Immature natural killer cell (primary cell): Measurements from ENCODE around the gene RFTN2. TPM values are rescaled to one million over a fixed set of nuclear protein-coding genes. Genes with fewer than 3 reads are reported as not detected.
A peak's percentile ranks its signal among the peaks of the same experiment; 100 is the strongest.
"Not testable (repeated sequence)": the region's sequence is repeated elsewhere in the genome, so short reads cannot be mapped to it uniquely, and the experiment has no call there.

Source experiments
- DNase-seq, 3 donors: peaks; one replicate each; pipeline ENCODE4 v3.0.0; 2022; ENCODE audit warnings: mixed read lengths in 1 of 3
- H3K27ac Mint-ChIP-seq, 6 donors: one replicate each; pipeline ENCODE4 v1.8.0; 2020; ENCODE audit warnings: mixed read lengths in 6 of 6, mild to moderate bottlenecking in 5 of 6, inconsistent platforms in 4 of 6, moderate library complexity in 3 of 6
- H3K27me3 Mint-ChIP-seq, 3 donors: one replicate each; pipeline ENCODE4 v1.8.0; 2020 to 2021; ENCODE audit warnings: low read depth in 3 of 3, mild to moderate bottlenecking in 3 of 3, mixed read lengths in 3 of 3, moderate library complexity in 3 of 3, inconsistent platforms in 1 of 3
- H3K36me3 Mint-ChIP-seq, 3 donors: one replicate each; pipeline ENCODE4 v1.8.0; 2020; ENCODE audit warnings: mixed read lengths in 3 of 3, inconsistent platforms in 2 of 3, mild to moderate bottlenecking in 2 of 3
- H3K4me1 Mint-ChIP-seq, 2 donors: one replicate each; pipeline ENCODE4 v1.8.0; 2020; ENCODE audit warnings: inconsistent platforms in 2 of 2, mild to moderate bottlenecking in 2 of 2, mixed read lengths in 2 of 2, moderate library complexity in 1 of 2
- H3K4me3 Mint-ChIP-seq, 5 donors: one replicate each; pipeline ENCODE4 v1.8.0; 2020; ENCODE audit warnings: mild to moderate bottlenecking in 5 of 5, mixed read lengths in 5 of 5, inconsistent platforms in 3 of 5, moderate library complexity in 3 of 5
- H3K9me3 Mint-ChIP-seq, 6 donors: one replicate each; pipeline ENCODE4 v1.8.0; 2020; ENCODE audit warnings: mild to moderate bottlenecking in 6 of 6, mixed read lengths in 6 of 6, inconsistent platforms in 4 of 6, moderate library complexity in 3 of 6
- polyA plus RNA-seq, 3 donors: library from polyadenylated mRNA; unstranded; fragments of 300-500 nt; fragmentation: Illumina TruSeq; gene quantifications; one replicate each; pipeline ENCODE4 v1.2.3, GENCODE V29; 2021

RFTN2 gene
- polyA plus RNA-seq, 3 donors from 2014 or later = 0.06 TPM; not detected in 2

DNA sequence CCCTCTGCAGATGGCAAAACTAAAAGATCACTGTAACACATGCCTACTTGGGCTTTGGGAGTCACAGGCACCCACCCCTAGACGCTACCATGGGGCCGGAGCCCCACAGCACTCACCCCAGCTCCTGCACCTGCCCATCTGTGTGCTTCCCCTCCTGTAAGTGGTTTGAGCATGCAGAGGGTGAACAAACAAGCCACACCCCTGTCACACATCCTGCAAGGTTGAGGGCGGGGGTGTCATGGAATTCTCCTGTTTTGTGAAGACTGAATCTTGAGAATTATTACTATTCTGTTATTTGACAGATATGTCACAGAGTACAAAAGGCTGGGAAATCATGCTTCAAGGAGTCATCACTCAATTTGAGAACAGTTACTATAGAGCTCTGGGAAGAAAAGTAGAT is 60.9 kb downstream of the RFTN2 start:
- Mint-ChIP-seq H3K36me3 (no peaks in the 10 kb centered on the region), H3K27me3 (peaks cover 1 to 7% (median 2%) of the 10 kb centered on the region in 3 donors), H3K27ac (no peak overlapping the region), H3K4me1 (no peaks in the 10 kb centered on the region), H3K4me3 (no peak overlapping the region), H3K9me3 (no peaks in the 10 kb centered on the region)
- no peak for DNase-seq

- no peak overlapping the region for H3K4me3 Mint-ChIP-seq
- DNase-seq = no peak
- H3K27me3 Mint-ChIP-seq = peaks cover 1 to 7% (median 2%) of the 10 kb centered on the region in 3 donors
- H3K27ac Mint-ChIP-seq = no peak overlapping the region
- H3K4me1 Mint-ChIP-seq = no peaks in the 10 kb centered on the region
- no peaks in the 10 kb centered on the region for H3K36me3 Mint-ChIP-seq
- no peaks in the 10 kb centered on the region for H3K9me3 Mint-ChIP-seq
These were observed 61.8 kb downstream of the RFTN2 start for GRCh38 chr2:197613509-197613987.

GRCh38 chr2:197606180-197606579 is 69.2 kb downstream of the RFTN2 start:
- Mint-ChIP-seq H3K27me3 (peaks cover 0 to 5% (median 0%) of the 10 kb centered on the region in 3 donors), H3K4me1 (no peaks in the 10 kb centered on the region), H3K27ac (no peak overlapping the region), H3K4me3 (no peak overlapping the region), H3K36me3 (no peaks in the 10 kb centered on the region), H3K9me3 (peaks cover 0 to 4% (median 0%) of the 10 kb centered on the region in 6 donors)
- DNase-seq = no peak

- Mint-ChIP-seq H3K27ac (no peak overlapping the region), H3K4me3 (no peak overlapping the region), H3K9me3 (peaks cover 0 to 4% (median 0%) of the 10 kb centered on the region in 6 donors), H3K36me3 (no peaks in the 10 kb centered on the region), H3K27me3 (peaks cover 0 to 5% (median 0%) of the 10 kb centered on the region in 3 donors), H3K4me1 (no peaks in the 10 kb centered on the region)
- DNase-seq = no peak
These were observed 71.1 kb downstream of the RFTN2 start for GRCh38 chr2:197604117-197604860.

GRCh38 chr2:197601726-197602125 is 73.7 kb downstream of the RFTN2 start:
- H3K27me3 Mint-ChIP-seq = peaks cover 0 to 7% (median 4%) of the 10 kb centered on the region in 3 donors

DNA sequence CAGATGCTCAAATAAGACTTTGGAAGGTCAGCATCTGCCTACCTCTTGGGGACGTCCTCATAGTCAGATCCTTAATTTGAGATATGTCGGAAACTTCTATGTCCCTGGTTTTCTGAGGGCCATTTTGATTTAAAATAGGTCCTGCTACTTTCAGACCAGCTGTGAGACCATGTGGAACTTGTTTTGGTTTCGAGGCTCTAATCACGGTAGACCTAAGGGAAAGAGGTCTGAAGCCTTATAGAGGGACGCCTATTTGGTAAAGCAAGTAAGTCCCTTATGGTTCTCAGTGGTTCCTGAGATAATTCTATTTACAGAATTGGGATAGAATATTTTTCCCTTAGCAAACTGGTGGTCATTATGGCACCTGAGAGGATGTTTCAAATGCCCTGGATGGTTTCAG is 75.1 kb downstream of the RFTN2 start:
- H3K9me3 Mint-ChIP-seq = peaks cover 0 to 1% (median 0%) of the 10 kb centered on the region in 6 donors
- H3K4me1 Mint-ChIP-seq = no peaks in the 10 kb centered on the region
- DNase-seq = no peak
- H3K4me3 Mint-ChIP-seq = no peak overlapping the region
- no peaks in the 10 kb centered on the region for H3K36me3 Mint-ChIP-seq
- peaks cover 1 to 7% (median 4%) of the 10 kb centered on the region in 3 donors for H3K27me3 Mint-ChIP-seq
- H3K27ac Mint-ChIP-seq = no peak overlapping the region

More at GRCh38 chr2:197601726-197602125, 73.7 kb downstream of the RFTN2 start:
- Mint-ChIP-seq H3K4me3 (no peak overlapping the region), H3K9me3 (peaks cover 0 to 4% (median 0%) of the 10 kb centered on the region in 6 donors), H3K36me3 (no peaks in the 10 kb centered on the region), H3K4me1 (no peaks in the 10 kb centered on the region), H3K27ac (no peak overlapping the region)
- DNase-seq = no peak

DNA sequence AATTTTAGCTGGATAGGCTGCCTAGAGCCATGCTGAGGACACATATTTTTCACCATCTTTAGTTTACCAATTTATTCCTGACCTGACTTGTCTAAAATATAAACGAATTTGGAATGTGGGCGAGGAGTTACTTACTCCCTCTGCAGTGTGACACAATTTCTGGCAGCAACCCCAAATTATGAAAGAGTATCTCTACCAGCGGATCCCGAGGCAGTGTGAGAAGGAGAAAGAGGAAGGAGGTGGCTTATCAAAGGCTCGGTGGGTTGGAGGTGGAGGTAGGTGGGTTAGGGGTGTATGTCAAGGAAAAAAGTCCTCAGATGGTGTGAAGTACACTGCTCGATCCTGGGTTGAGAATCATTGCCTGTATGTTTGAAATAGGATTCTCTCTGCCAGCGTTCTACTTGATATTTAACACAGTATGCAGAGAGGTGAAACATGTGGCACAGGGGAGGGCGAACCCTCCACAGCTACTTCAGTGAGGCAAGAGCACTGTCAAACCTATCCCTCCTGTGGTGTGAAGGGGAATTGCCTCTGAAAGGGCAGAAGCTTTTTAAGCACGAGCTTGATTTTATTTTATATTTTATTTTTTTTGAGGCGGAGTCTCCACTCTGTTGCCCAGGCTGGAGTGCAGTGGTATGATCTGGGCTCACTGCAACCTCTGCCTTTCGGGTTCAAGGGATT is 76.0 kb downstream of the RFTN2 start:
- Mint-ChIP-seq H3K4me3 (no peak overlapping the region), H3K36me3 (no peaks in the 10 kb centered on the region), H3K9me3 (peaks cover 0 to 1% (median 0%) of the 10 kb centered on the region in 6 donors), H3K27ac (no peak overlapping the region), H3K4me1 (no peaks in the 10 kb centered on the region), H3K27me3 (peaks cover 3 to 10% (median 4%) of the 10 kb centered on the region in 3 donors)
- peak; percentile 0 to 9 (median 7) for DNase-seq

GRCh38 chr2:197598450-197598849 is 76.9 kb downstream of the RFTN2 start:
- Mint-ChIP-seq H3K4me3 (no peak overlapping the region), H3K27me3 (peaks cover 3 to 10% (median 4%) of the 10 kb centered on the region in 3 donors), H3K4me1 (no peaks in the 10 kb centered on the region)

GRCh38 chr2:197597166-197597565 is 78.2 kb downstream of the RFTN2 start:
- no peaks in the 10 kb centered on the region for H3K36me3 Mint-ChIP-seq
- no peak overlapping the region for H3K27ac Mint-ChIP-seq
- H3K4me1 Mint-ChIP-seq = no peaks in the 10 kb centered on the region
- H3K4me3 Mint-ChIP-seq = no peak overlapping the region
- DNase-seq = no peak
- H3K27me3 Mint-ChIP-seq = peaks cover 3 to 6% (median 4%) of the 10 kb centered on the region in 3 donors
- peaks cover 0 to 1% (median 0%) of the 10 kb centered on the region in 6 donors for H3K9me3 Mint-ChIP-seq

More at GRCh38 chr2:197598450-197598849, 76.9 kb downstream of the RFTN2 start:
- H3K9me3 Mint-ChIP-seq = peaks cover 0 to 1% (median 0%) of the 10 kb centered on the region in 6 donors
- no peak for DNase-seq
- no peaks in the 10 kb centered on the region for H3K36me3 Mint-ChIP-seq
- H3K27ac Mint-ChIP-seq = no peak overlapping the region

DNA sequence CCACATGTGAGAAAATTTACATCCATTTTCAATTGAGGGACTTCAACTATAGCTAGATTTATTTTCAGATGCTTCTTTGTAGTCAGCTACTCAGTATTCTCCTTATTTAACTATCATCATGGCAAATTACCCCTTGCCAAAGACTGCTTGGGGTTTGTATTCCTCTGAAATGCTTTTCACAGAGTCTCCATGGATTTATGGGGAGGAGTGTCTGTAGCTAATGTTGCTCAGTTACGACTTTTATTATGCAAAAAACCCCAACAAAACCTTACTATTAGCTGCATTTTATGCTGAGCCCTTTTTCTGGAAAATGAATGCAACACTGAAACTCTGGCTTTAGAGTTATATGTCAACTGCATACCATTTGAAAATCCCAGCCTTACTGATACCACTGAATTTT is 78.6 kb downstream of the RFTN2 start:
- no peak for DNase-seq

GRCh38 chr2:197591339-197592072 is 83.9 kb downstream of the RFTN2 start:
- H3K4me1 Mint-ChIP-seq = no peaks in the 10 kb centered on the region
- no peaks in the 10 kb centered on the region for H3K9me3 Mint-ChIP-seq
- H3K4me3 Mint-ChIP-seq = no peak overlapping the region
- no peak for DNase-seq
- H3K27me3 Mint-ChIP-seq = peaks cover 0 to 5% (median 2%) of the 10 kb centered on the region in 3 donors
- H3K27ac Mint-ChIP-seq = no peak overlapping the region
- no peaks in the 10 kb centered on the region for H3K36me3 Mint-ChIP-seq

More for the DNA sequence above, 78.6 kb downstream of the RFTN2 start:
- Mint-ChIP-seq H3K4me1 (no peaks in the 10 kb centered on the region), H3K27me3 (peaks cover 3 to 6% (median 4%) of the 10 kb centered on the region in 3 donors), H3K27ac (no peak overlapping the region), H3K4me3 (no peak overlapping the region), H3K36me3 (no peaks in the 10 kb centered on the region), H3K9me3 (peaks cover 0 to 1% (median 0%) of the 10 kb centered on the region in 6 donors)

DNA sequence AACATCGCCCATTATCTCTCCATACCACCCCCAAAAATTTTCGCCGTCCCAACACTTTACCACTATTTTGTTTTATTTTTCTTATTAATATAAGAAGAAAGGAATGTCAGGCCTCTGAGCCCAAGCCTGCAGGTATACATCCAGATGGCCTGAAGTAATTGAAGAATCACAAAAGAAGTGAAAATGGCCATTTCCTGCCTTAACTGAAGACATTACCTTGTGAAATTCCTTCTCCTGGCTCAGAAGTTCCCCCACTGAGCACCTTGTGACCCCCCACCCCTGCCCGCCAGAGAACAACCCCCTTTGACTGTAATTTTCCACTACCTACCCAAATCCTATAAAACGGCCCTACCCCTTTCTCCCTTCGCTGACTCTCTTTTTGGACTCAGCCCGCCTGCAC is 88.1 kb downstream of the RFTN2 start:
- H3K4me1 Mint-ChIP-seq, DNase-seq, H3K36me3 Mint-ChIP-seq, H3K9me3 Mint-ChIP-seq, H3K4me3 Mint-ChIP-seq, H3K27ac Mint-ChIP-seq, H3K27me3 Mint-ChIP-seq: not testable (repeated sequence)

- H3K27me3 Mint-ChIP-seq, H3K9me3 Mint-ChIP-seq, H3K36me3 Mint-ChIP-seq, DNase-seq, H3K4me3 Mint-ChIP-seq, H3K4me1 Mint-ChIP-seq, H3K27ac Mint-ChIP-seq: not testable (repeated sequence)
These were observed 95.2 kb downstream of the RFTN2 start for GRCh38 chr2:197580166-197580565.

GRCh38 chr2:197578294-197578693 is 97.1 kb downstream of the RFTN2 start:
- not testable (repeated sequence) for H3K4me1 Mint-ChIP-seq, H3K9me3 Mint-ChIP-seq, H3K36me3 Mint-ChIP-seq, H3K4me3 Mint-ChIP-seq, H3K27ac Mint-ChIP-seq, H3K27me3 Mint-ChIP-seq, DNase-seq
